ENCODE measurements around the gene OR10G4. TPM values are rescaled to one million over a fixed set of nuclear protein-coding genes. Genes with fewer than 3 reads are reported as not detected.
"Not testable (repeated sequence)": the region's sequence is repeated elsewhere in the genome, so short reads cannot be mapped to it uniquely, and the experiment has no call there.

Gene OR10G4
- total and polyA plus RNA-seq, 2 experiments from 2014 or later, result 0.17 TPM; not detected in 1

DNA sequence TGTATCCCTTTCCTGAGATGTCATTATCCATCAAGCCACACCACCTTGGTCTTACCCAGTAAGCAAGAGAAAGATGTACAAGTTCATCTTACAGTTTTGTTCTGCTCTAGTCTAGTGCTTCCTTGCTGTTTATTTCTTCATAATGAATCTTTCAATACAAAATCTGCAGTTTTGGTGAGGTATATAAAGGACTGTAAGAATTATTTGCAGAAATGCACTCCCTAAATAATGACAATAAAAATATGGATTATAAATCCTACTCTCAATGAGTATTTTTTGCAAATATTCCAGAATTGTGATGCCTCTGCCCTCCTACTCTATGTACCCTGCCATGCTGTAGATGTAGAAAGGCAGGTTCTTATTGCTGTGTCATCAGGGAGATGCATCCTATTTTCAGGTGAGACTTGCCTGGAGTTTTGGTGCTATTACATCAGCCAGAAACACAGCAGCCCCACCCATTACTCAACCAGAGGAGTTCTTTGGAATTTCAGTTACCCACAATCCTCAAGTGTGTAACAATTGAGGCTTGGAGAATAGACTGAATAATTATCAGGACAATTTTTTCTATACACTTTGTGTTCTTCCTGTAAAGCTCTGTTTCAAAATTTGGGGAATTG lies 35.0 kb upstream of the OR10G4 start, which contains the start of gene OR10S1:
OR10S1 (minus strand) TSS at position 51 of the 617 bp plus-strand sequence. CDS start 117 bp downstream, outside the sequence.
- H3K9me3 ChIP-seq (ENCODE audit: low read depth), result no peaks in the 10 kb centered on the region
- TF ChIP-seq EZH2 (IDR thresholded peaks at IDR 0.05; ENCODE audit: borderline replicate concordance), result no peak
- no peaks in the 10 kb centered on the region for H3K79me2 ChIP-seq
- no peaks in the 10 kb centered on the region for H3K4me1 ChIP-seq (ENCODE audit: insufficient read depth)
- no peak within 1 kb of the TSS for H3K4me3 ChIP-seq
- no peaks in the 10 kb centered on the region for H3K36me3 ChIP-seq (replicated peaks; ENCODE audit: insufficient read depth, low read depth)
- no peak for DNase-seq (ENCODE audit: low spot score)
- H3K4me2 ChIP-seq, result no peak within 1 kb of the TSS
- no peaks in the 10 kb centered on the region for H3K27me3 ChIP-seq
- H2AFZ ChIP-seq, result no peak within 1 kb of the TSS
- no peaks in the 10 kb centered on the region for H3K9me2 ChIP-seq (replicated peaks; ENCODE audit: insufficient read depth)
- no peak within 1 kb of the TSS for H3K27ac ChIP-seq
- no peaks in the 10 kb centered on the region for H4K20me1 ChIP-seq (ENCODE audit: insufficient read depth, poor library complexity, severe bottlenecking)

DNA sequence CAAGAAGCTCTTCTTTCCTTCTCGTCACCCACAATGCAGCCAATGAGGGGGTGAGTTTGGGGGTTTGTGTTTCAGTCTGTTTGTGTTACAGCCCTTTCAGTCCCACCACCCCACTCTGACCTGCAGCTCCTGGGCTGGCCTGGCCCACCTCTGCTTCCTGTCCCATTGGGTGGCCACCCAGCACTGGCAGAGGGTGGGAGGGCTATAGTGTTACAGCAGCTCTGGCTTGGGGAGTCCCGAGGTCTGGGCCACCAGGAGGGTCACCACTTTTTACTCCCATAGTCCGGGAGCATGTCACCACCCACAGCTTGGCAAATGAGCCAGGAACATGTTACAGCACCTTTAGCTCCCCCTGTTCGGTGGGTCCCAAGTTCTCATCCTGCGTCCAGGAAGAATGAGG lies 33.5 kb upstream of the OR10G4 start:
- TF ChIP-seq EZH2phosphoT487 (IDR thresholded peaks at IDR 0.05; ENCODE audit: low read depth, severe bottlenecking, unreplicated experiment) (no peak), EZH2 (IDR thresholded peaks at IDR 0.05; ENCODE audit: borderline replicate concordance) (no peak)
- TF ChIP-seq, protein P1, sequence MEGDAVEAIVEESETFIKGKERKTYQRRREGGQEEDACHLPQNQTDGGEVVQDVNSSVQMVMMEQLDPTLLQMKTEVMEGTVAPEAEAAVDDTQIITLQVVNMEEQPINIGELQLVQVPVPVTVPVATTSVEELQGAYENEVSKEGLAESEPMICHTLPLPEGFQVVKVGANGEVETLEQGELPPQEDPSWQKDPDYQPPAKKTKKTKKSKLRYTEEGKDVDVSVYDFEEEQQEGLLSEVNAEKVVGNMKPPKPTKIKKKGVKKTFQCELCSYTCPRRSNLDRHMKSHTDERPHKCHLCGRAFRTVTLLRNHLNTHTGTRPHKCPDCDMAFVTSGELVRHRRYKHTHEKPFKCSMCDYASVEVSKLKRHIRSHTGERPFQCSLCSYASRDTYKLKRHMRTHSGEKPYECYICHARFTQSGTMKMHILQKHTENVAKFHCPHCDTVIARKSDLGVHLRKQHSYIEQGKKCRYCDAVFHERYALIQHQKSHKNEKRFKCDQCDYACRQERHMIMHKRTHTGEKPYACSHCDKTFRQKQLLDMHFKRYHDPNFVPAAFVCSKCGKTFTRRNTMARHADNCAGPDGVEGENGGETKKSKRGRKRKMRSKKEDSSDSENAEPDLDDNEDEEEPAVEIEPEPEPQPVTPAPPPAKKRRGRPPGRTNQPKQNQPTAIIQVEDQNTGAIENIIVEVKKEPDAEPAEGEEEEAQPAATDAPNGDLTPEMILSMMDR (IDR thresholded peaks at IDR 0.05; ENCODE audit: poor library complexity), result no peak
- Histone ChIP-seq H4K20me1 (ENCODE audit: insufficient read depth, poor library complexity, severe bottlenecking) (no peaks in the 10 kb centered on the region), H3K4me3 (no peak overlapping the region), H3K9me2 (replicated peaks; ENCODE audit: insufficient read depth) (no peaks in the 10 kb centered on the region), H3K36me3 (replicated peaks; ENCODE audit: insufficient read depth, low read depth) (no peaks in the 10 kb centered on the region), H3K9me3 (ENCODE audit: low read depth) (no peaks in the 10 kb centered on the region), H3K4me2 (no peak overlapping the region), H3K79me2 (no peaks in the 10 kb centered on the region), H2AFZ (no peak overlapping the region), H3K4me1 (ENCODE audit: insufficient read depth) (no peaks in the 10 kb centered on the region), H3K27me3 (no peaks in the 10 kb centered on the region), H3K27ac (no peak overlapping the region)
- no peak for DNase-seq (ENCODE audit: low spot score)
- WGBS (ENCODE audit: low lambda C conversion rate, missing lambda C conversion rate), result 79% methylated on average over 5 of the region's 5 CpGs

DNA sequence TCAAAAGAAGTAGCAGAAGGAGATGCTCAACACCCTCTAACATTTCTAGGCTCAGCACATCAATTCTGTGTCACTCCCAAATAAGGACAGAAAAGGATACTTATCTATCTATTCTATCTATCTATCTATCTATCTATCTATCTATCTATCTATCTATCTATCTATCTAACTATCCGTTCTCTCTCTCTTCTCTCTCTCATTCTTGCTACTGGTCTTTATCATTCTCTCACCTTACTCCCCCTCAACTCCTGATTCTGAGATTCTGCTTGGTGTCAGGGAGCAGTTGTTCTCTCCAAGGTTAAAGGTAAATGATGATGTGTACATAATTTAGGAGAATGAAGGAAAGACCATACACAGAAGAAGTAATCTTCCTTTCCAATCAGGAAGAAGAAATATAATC lies 17.7 kb upstream of the OR10G4 start, which contains the start of gene OR10G6:
OR10G6 (minus strand) TSS at position 43 of the 400 bp plus-strand sequence; CDS start at position 43, 0 bp downstream.
- WGBS (ENCODE audit: low lambda C conversion rate, missing lambda C conversion rate), result 94% methylated on average over 1 of the region's 1 CpG
- TF ChIP-seq, protein P1 (IDR thresholded peaks at IDR 0.05; ENCODE audit: poor library complexity), result no peak
- TF ChIP-seq EZH2phosphoT487 (IDR thresholded peaks at IDR 0.05; ENCODE audit: low read depth, severe bottlenecking, unreplicated experiment), result no peak
- TF ChIP-seq EZH2 (IDR thresholded peaks at IDR 0.05; ENCODE audit: borderline replicate concordance), result no peak
- Histone ChIP-seq H3K4me1 (ENCODE audit: insufficient read depth) (no peaks in the 10 kb centered on the region), H3K36me3 (replicated peaks; ENCODE audit: insufficient read depth, low read depth) (no peaks in the 10 kb centered on the region), H3K27ac (no peak within 1 kb of the TSS), H3K4me3 (no peak within 1 kb of the TSS), H4K20me1 (ENCODE audit: insufficient read depth, poor library complexity, severe bottlenecking) (no peaks in the 10 kb centered on the region), H2AFZ (no peak within 1 kb of the TSS), H3K27me3 (no peaks in the 10 kb centered on the region), H3K79me2 (no peaks in the 10 kb centered on the region), H3K4me2 (no peak within 1 kb of the TSS), H3K9me2 (replicated peaks; ENCODE audit: insufficient read depth) (no peaks in the 10 kb centered on the region), H3K9me3 (ENCODE audit: low read depth) (no peaks in the 10 kb centered on the region)
- DNase-seq (ENCODE audit: low spot score), result no peak

- not testable (repeated sequence) for H3K9me2 ChIP-seq (replicated peaks; ENCODE audit: insufficient read depth); H3K27ac ChIP-seq; H2AFZ ChIP-seq; H3K27me3 ChIP-seq; DNase-seq (ENCODE audit: low spot score); H3K9me3 ChIP-seq (ENCODE audit: low read depth); H3K79me2 ChIP-seq; H4K20me1 ChIP-seq (ENCODE audit: insufficient read depth, poor library complexity, severe bottlenecking); H3K4me3 ChIP-seq; H3K4me2 ChIP-seq; H3K36me3 ChIP-seq (replicated peaks; ENCODE audit: insufficient read depth, low read depth); H3K4me1 ChIP-seq (ENCODE audit: insufficient read depth)
- 91% methylated on average over 4 of the region's 9 CpGs for WGBS (ENCODE audit: low lambda C conversion rate, missing lambda C conversion rate)
Observed at GRCh38 chr11:124015837-124016236, 3.0 kb downstream of the OR10G4 start.

Data from hepatocyte (in vitro differentiated cells).